ENCODE results near the gene DUSP9. TPM values are rescaled to one million over a fixed set of nuclear protein-coding genes. Genes with fewer than 3 reads are reported as not detected.

The DUSP9 gene
- total RNA-seq, 2 donors from 2014 or later: 0.13 TPM; not detected in 1

GRCh38 chrX:153610836-153611213 lies 36.2 kb upstream of the DUSP9 start:
- Mint-ChIP-seq H3K36me3 (ENCODE audit: low read depth) (no peaks in the 10 kb centered on the region), H3K4me3 (peak overlapping the region; percentile 70), H3K9me3 (no peaks in the 10 kb centered on the region), H3K27me3 (no peaks in the 10 kb centered on the region), H3K27ac (no peak overlapping the region), H3K4me1 (peaks cover 6% of the 10 kb centered on the region)
- no peak for ATAC-seq (replicated peaks)

GRCh38 chrX:153611298-153612095 lies 35.5 kb upstream of the DUSP9 start:
- Mint-ChIP-seq H3K9me3 (no peaks in the 10 kb centered on the region), H3K4me1 (peaks cover 6% of the 10 kb centered on the region), H3K27me3 (no peaks in the 10 kb centered on the region), H3K27ac (no peak overlapping the region), H3K4me3 (no peak overlapping the region), H3K36me3 (ENCODE audit: low read depth) (no peaks in the 10 kb centered on the region)
- no peak for ATAC-seq (replicated peaks)

GRCh38 chrX:153612413-153612812 lies 34.6 kb upstream of the DUSP9 start:
- no peaks in the 10 kb centered on the region for H3K36me3 Mint-ChIP-seq (ENCODE audit: low read depth)
- H3K4me3 Mint-ChIP-seq: no peak overlapping the region
- H3K27ac Mint-ChIP-seq: no peak overlapping the region
- H3K27me3 Mint-ChIP-seq: no peaks in the 10 kb centered on the region
- H3K4me1 Mint-ChIP-seq: peaks cover 6% of the 10 kb centered on the region
- H3K9me3 Mint-ChIP-seq: no peaks in the 10 kb centered on the region
- ATAC-seq (replicated peaks): no peak

GRCh38 chrX:153614818-153615217 lies 32.2 kb upstream of the DUSP9 start:
- peaks cover 6% of the 10 kb centered on the region for H3K4me1 Mint-ChIP-seq
- ATAC-seq (replicated peaks): no peak
- H3K27me3 Mint-ChIP-seq: no peaks in the 10 kb centered on the region
- H3K9me3 Mint-ChIP-seq: no peaks in the 10 kb centered on the region
- no peaks in the 10 kb centered on the region for H3K36me3 Mint-ChIP-seq (ENCODE audit: low read depth)
- no peak overlapping the region for H3K27ac Mint-ChIP-seq
- H3K4me3 Mint-ChIP-seq: peak overlapping the region; percentile 41

- H3K36me3 Mint-ChIP-seq (ENCODE audit: low read depth): no peaks in the 10 kb centered on the region
- ATAC-seq (replicated peaks): no peak
- no peaks in the 10 kb centered on the region for H3K4me1 Mint-ChIP-seq
- H3K27me3 Mint-ChIP-seq: no peaks in the 10 kb centered on the region
- H3K9me3 Mint-ChIP-seq: no peaks in the 10 kb centered on the region
- H3K27ac Mint-ChIP-seq: no peak overlapping the region
- H3K4me3 Mint-ChIP-seq: no peak overlapping the region
Measured at GRCh38 chrX:153620576-153620975, 26.4 kb upstream of the DUSP9 start.

GRCh38 chrX:153621949-153622598 lies 24.9 kb upstream of the DUSP9 start:
- no peak for ATAC-seq (replicated peaks)
- Mint-ChIP-seq H3K36me3 (ENCODE audit: low read depth) (no peaks in the 10 kb centered on the region), H3K27me3 (no peaks in the 10 kb centered on the region), H3K4me3 (no peak overlapping the region), H3K27ac (no peak overlapping the region), H3K4me1 (no peaks in the 10 kb centered on the region), H3K9me3 (no peaks in the 10 kb centered on the region)

- Mint-ChIP-seq H3K27me3 (no peaks in the 10 kb centered on the region), H3K27ac (no peak overlapping the region), H3K4me1 (no peaks in the 10 kb centered on the region), H3K36me3 (ENCODE audit: low read depth) (no peaks in the 10 kb centered on the region), H3K9me3 (no peaks in the 10 kb centered on the region), H3K4me3 (no peak overlapping the region)
- no peak for ATAC-seq (replicated peaks)
Measured at GRCh38 chrX:153622661-153623309, 24.2 kb upstream of the DUSP9 start.

- Mint-ChIP-seq H3K4me1 (no peaks in the 10 kb centered on the region), H3K4me3 (no peak overlapping the region), H3K9me3 (no peaks in the 10 kb centered on the region), H3K27ac (no peak overlapping the region), H3K27me3 (no peaks in the 10 kb centered on the region), H3K36me3 (ENCODE audit: low read depth) (no peaks in the 10 kb centered on the region)
- no peak for ATAC-seq (replicated peaks)
Measured at GRCh38 chrX:153623310-153624029, 23.5 kb upstream of the DUSP9 start.

GRCh38 chrX:153624196-153625091 lies 22.6 kb upstream of the DUSP9 start:
- Mint-ChIP-seq H3K27ac (no peak overlapping the region), H3K4me3 (no peak overlapping the region), H3K4me1 (no peaks in the 10 kb centered on the region), H3K36me3 (ENCODE audit: low read depth) (no peaks in the 10 kb centered on the region), H3K27me3 (no peaks in the 10 kb centered on the region), H3K9me3 (no peaks in the 10 kb centered on the region)
- ATAC-seq (replicated peaks): no peak

- Mint-ChIP-seq H3K4me3 (no peak overlapping the region), H3K9me3 (no peaks in the 10 kb centered on the region), H3K27ac (no peak overlapping the region), H3K27me3 (no peaks in the 10 kb centered on the region), H3K36me3 (ENCODE audit: low read depth) (no peaks in the 10 kb centered on the region), H3K4me1 (no peaks in the 10 kb centered on the region)
- no peak for ATAC-seq (replicated peaks)
Measured at GRCh38 chrX:153625271-153626024, 21.6 kb upstream of the DUSP9 start.

- no peak overlapping the region for H3K4me3 Mint-ChIP-seq
- no peak overlapping the region for H3K27ac Mint-ChIP-seq
- H3K36me3 Mint-ChIP-seq (ENCODE audit: low read depth): no peaks in the 10 kb centered on the region
- no peak for ATAC-seq (replicated peaks)
- no peaks in the 10 kb centered on the region for H3K9me3 Mint-ChIP-seq
- no peaks in the 10 kb centered on the region for H3K4me1 Mint-ChIP-seq
- peaks cover 2% of the 10 kb centered on the region for H3K27me3 Mint-ChIP-seq
Measured at GRCh38 chrX:153626025-153626633, 20.9 kb upstream of the DUSP9 start.

GRCh38 chrX:153626863-153627674 lies 19.9 kb upstream of the DUSP9 start:
- H3K4me1 Mint-ChIP-seq: no peaks in the 10 kb centered on the region
- H3K36me3 Mint-ChIP-seq (ENCODE audit: low read depth): no peaks in the 10 kb centered on the region
- H3K27me3 Mint-ChIP-seq: peaks cover 3% of the 10 kb centered on the region
- H3K9me3 Mint-ChIP-seq: no peaks in the 10 kb centered on the region
- no peak overlapping the region for H3K4me3 Mint-ChIP-seq
- ATAC-seq (replicated peaks): no peak
- H3K27ac Mint-ChIP-seq: no peak overlapping the region

All from activated T-helper 17 cell treated with anti-CD3 and anti-CD28 coated beads, Interleukin-2, amount 50 U/mL, for 72 hours (primary cell).